HG03575 (cell line): ENCODE data around the gene GLS.
"Not testable (repeated sequence)": the region's sequence is repeated elsewhere in the genome, so short reads cannot be mapped to it uniquely, and the experiment has no call there.

Experiments used
- ATAC-seq: cut with Tn5 transposase; IDR thresholded peaks from one replicate; pipeline ENCODE4 v1.9.1; 2021; ENCODE audit not compliant: unreplicated experiment, insufficient number of reproducible peaks, low FRiP score; ENCODE audit errors: extremely low read depth

The GLS gene

GRCh38 chr2:190880378-190881083 is at the start of gene GLS:
Gene GLS, plus strand, starts transcription at chr2:190880821. Its CDS starts 264 bp downstream, at chr2:190881085.
- ATAC-seq: peak; percentile 50

GRCh38 chr2:190831941-190832340 is 48.7 kb upstream of the GLS start:
- no peak for ATAC-seq

- no peak for ATAC-seq
These were observed 45.8 kb upstream of the GLS start for GRCh38 chr2:190834890-190835208.

DNA sequence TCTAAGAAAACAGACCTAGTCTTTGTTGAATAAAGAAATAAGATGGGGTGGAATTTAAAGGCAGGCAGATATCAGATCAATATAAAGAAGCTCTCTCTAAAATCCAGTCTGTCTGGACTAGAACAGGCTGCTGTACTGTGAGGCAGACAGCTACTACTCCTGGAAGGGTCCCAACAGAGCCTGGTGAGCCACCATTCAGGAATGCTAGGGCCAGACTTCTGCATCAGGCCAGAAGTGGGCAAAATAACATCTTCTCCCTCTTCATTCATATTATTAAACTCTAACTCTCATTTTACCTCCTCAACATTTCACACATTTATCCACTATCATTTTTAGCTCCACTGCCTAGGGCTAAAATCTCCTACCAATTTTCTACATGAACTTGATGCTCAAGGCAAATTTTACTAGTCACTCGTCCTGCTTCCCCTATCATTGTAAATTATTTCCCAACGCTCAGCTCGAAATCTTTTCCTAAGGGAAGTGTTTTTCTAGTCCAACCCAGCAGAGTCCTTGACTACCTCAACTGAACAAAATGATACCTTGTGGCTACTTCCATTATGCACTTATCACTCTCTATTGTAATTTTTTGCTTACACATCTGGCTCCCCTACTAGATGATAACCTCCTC is 45.2 kb upstream of the GLS start:
- no peak for ATAC-seq

DNA sequence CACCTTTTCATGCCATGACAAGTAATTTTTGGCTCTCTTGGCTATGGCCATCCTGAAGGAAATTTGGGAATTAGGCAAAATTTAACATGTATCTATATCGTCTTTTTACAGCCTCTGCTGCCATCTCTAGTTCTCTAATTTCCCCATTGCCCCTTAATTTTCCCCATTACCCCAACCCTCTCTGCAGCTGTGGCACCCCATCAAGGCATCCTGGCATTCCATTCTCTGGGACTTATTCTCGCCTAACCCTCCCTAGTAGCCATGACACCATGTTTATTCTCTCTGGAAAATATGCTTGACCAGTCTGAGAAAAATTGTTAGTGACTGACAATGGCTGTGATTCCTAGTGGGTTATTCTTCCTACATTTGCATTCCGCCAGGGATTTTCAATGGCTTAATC is 43.9 kb upstream of the GLS start:
- ATAC-seq: no peak

GRCh38 chr2:190837420-190837819 is 43.2 kb upstream of the GLS start:
- ATAC-seq: no peak

DNA sequence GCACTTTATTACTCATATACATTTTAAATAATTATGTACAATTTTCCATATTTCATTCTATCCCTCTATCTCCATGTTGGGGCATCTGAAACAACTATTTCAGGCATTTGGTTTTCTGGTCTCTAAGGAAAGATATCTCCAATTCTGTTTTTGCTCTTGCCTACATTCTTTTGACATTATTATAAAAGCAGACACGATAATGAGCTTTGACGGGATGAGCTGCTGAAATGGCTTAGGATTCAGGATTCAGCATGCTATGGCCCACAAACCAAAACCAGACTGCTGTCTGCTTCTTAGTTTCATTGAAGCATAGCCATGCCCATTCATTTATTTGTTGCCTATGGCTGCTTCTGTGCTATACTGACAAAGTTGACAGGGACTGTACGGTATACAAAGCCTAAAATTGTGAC is 42.7 kb upstream of the GLS start:
- no peak for ATAC-seq

DNA sequence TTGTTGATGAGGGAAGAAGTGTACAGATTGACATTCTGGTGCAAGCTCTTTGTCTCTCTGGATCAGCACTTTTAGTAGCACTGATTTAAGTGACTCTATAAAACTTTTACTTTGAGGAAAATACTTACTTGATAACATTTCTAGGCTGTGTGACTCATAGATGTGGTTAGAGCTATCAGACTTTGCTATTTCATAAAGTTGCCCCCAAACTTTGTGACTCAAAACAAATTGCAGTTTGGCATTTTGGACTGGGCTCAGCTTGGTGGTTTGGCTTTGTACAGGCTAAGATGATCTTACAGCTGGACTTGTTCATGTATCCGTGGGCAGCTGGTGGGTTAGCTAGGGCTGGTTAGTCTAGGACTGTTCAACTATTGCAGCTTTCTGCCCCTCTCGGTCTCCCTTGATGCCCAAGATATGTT is 42.1 kb upstream of the GLS start:
- ATAC-seq: no peak

DNA sequence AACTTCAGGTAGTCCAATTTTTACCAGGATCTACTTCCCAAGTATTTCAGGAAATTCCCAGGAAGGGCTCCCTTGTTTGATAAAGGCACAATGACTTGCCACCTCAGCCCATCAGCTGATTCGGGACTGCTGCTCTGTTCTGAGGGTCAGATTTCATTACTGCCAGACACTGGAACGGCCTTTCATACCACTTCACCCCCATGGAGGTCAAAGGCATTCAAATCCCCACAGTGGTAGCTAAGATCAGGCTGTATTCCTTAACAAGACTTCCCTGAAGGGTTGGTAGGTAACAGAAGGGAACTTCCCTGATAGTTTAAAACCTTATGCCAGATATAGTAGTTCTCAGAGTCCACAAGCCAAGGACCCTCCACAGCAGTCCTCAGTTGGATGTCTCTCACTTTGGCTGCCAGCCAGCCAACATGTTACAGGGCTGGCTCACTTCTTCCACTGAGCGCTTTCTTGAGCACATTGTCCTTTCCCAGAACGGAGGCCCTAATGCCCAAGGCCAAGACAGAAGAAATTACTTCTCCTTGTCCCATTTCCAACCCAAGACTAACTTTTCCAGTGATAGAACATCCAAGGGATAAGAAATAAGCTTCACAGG is 40.0 kb upstream of the GLS start:
- ATAC-seq: no peak

DNA sequence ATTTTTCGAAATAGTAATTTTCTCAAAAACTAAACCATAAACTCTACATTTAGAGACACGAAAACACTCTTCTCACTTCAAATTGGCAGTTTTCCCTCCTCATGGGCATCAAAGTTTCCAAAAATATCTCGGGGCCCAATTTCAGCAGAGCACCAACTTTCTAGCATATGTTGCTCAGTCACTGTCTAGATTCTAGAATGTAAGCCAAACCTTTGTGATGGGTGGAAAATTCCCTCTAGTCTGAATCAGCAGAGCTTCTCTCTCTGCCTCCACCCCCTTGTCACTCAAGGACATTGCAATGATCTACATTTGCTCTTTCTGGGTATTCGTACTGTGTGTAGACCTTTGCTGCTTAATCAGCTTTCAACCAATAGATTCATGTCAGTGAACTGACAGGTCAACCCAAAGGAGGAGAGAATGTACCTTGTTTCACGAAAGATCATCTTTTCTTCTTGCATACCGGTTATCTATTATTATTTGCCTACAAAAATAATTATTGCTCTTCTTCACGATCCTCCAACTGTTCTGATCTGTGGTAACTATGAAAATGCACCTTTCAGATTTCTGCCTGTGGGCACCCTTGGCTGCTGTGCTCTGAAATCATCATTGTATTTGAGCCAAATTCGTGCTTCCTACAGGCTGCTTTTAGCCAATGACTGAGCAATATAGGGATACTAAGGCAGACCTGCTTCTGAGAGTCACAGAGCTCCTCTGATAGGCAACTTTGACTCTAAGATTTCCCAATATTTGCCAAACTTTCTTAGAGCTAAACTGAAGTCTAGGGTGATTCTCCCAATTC is 38.7 kb upstream of the GLS start:
- ATAC-seq: no peak

DNA sequence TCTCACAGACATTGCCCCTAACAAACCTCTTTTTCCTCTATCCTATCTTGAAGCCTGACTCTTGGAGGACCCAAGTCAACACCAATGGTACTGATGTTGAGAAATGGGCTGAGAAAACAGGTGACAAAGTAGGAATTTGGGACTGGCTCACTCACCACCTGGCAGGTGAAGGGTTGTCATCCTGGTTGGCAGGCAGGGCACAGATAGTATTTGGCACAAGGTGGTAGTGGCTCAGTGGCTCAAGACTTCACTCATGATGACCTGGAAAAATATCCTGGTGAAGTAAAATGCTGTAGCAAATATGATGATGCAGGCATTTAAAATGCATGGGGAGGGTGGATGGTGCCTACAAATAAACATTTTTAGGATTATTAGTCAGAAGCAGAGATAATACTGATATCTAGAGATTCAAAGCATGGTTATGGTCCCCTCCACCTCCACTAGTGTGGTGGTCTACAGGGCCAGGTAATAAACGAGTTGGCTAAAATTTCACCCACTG is 38.0 kb upstream of the GLS start:
- no peak for ATAC-seq

GRCh38 chr2:190843890-190844699 is 36.5 kb upstream of the GLS start:
- ATAC-seq: peak; percentile 77

GRCh38 chr2:190844700-190845401 is 35.8 kb upstream of the GLS start:
- no peak for ATAC-seq

DNA sequence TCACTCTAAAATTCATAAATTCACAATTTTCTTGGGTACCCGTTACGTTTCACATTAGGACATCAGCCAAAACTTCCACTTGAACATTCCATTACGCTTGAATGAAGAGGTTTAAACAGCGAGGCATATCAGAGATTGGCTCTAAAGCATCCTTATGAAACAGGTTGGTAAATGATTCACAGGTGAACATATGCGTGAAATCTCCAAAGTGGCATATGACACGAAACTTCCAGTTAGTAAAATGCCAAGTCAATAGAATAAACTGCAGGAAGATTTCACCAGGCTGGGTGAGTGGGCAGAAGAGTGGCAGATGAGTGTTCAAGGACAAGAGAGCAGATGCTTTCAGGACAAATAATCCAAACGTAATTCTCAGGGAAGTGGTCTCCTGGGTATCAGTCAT is 33.9 kb upstream of the GLS start:
- ATAC-seq: no peak

DNA sequence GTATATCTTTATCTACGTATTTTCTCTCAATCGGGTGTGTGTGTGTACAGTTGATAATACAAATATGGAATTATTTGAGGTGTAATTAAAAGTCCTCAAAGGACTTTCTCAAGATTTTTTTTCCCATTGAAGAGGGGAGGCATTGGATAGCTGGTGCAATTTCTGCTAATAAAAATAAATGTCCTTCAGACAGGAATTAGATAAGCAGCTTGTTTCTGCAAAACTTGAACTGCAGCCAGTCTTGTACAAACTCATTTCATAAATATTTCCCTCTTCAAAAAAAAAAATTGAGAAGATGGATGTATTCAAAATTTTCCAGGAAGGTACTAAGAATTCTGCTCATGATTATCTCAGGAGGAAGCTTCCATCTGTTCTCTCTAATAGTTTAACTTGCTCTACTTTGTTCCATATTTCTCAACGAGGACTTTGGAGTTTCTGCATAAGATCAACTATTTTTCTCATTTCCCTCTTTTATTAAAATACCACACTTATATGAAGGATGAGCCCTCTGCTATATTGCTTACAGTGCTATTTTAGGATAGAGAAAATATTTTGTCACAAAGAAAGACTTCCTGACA is 33.0 kb upstream of the GLS start:
- no peak for ATAC-seq

- ATAC-seq: no peak
These were observed 30.8 kb upstream of the GLS start for GRCh38 chr2:190849774-190850173.

GRCh38 chr2:190853022-190853421 is 27.6 kb upstream of the GLS start:
- ATAC-seq: not testable (repeated sequence)
